ENCODE results near the gene CASS4.
"Not testable (repeated sequence)": the region's sequence is repeated elsewhere in the genome, so short reads cannot be mapped to it uniquely, and the experiment has no call there.

The CASS4 gene

GRCh38 chr20:56392132-56392880 lies 19.8 kb upstream of the CASS4 start, which contains the start of the genes AURKA and CSTF1:
AURKA (minus strand) TSS chr20:56392215; CDS start chr20:56388197, 4,018 bp downstream.
CSTF1 (plus strand) TSS chr20:56392645; CDS start chr20:56395553, 2,908 bp downstream.
- DNase-seq = peak; percentile 71 to 99 (median 97)

GRCh38 chr20:56392881-56393482 lies 19.1 kb upstream of the CASS4 start:
- DNase-seq = no peak

GRCh38 chr20:56393653-56394052 lies 18.4 kb upstream of the CASS4 start:
- no peak for DNase-seq

- no peak for DNase-seq
Observed at GRCh38 chr20:56395166-56395565, 16.9 kb upstream of the CASS4 start.

GRCh38 chr20:56400001-56400640 lies 11.9 kb upstream of the CASS4 start:
- DNase-seq = peak in 22 of 56 donors; percentile 3 to 76 (median 24)

GRCh38 chr20:56403465-56403864 lies 8.6 kb upstream of the CASS4 start:
- DNase-seq = no peak

- DNase-seq = not testable (repeated sequence)
Observed at GRCh38 chr20:56405356-56405755, 6.7 kb upstream of the CASS4 start.

- DNase-seq = no peak
Observed at GRCh38 chr20:56406910-56407309, 5.2 kb upstream of the CASS4 start.

GRCh38 chr20:56409521-56409920 lies 2.5 kb upstream of the CASS4 start:
- no peak for DNase-seq

GRCh38 chr20:56409956-56410355 lies 2.1 kb upstream of the CASS4 start:
- DNase-seq = no peak

- not testable (repeated sequence) for DNase-seq
Observed at GRCh38 chr20:56411287-56411686, 773 bp upstream of the CASS4 start.

GRCh38 chr20:56412473-56412790 lies 372 bp downstream of the CASS4 start:
- DNase-seq = no peak

GRCh38 chr20:56412949-56413348 lies 889 bp downstream of the CASS4 start:
- no peak for DNase-seq

GRCh38 chr20:56414842-56415765 lies 3.0 kb downstream of the CASS4 start:
- DNase-seq = no peak

GRCh38 chr20:56417402-56417801 lies 5.3 kb downstream of the CASS4 start:
- DNase-seq = no peak

- no peak for DNase-seq
Observed at GRCh38 chr20:56417911-56418310, 5.9 kb downstream of the CASS4 start.

GRCh38 chr20:56418385-56418861 lies 6.4 kb downstream of the CASS4 start:
- DNase-seq = no peak

- DNase-seq = no peak
Observed at GRCh38 chr20:56420028-56420427, 8.0 kb downstream of the CASS4 start.

GRCh38 chr20:56420940-56421688 lies 9.1 kb downstream of the CASS4 start:
- no peak for DNase-seq

GRCh38 chr20:56422076-56422823 lies 10.2 kb downstream of the CASS4 start:
- DNase-seq = peak in 1 of 56 donors; percentile 11
